NCI-H187 (cell line): ENCODE results near the gene CLEC10A.
"Not testable (repeated sequence)": the region's sequence is repeated elsewhere in the genome, so short reads cannot be mapped to it uniquely, and the experiment has no call there.

Experiments used
- DNase-seq, 2 experiments: peaks; one replicate each; lab custom pipeline; 2025; lab: John Stamatoyannopoulos, UW

CLEC10A gene

GRCh38 chr17:7108560-7108925 is 28.5 kb upstream of the CLEC10A start:
- DNase-seq: no peak

GRCh38 chr17:7107795-7108559 is 27.9 kb upstream of the CLEC10A start:
- no peak for DNase-seq

- DNase-seq: peak; percentile 16 to 54
These were observed 27.1 kb upstream of the CLEC10A start for GRCh38 chr17:7107012-7107754.

GRCh38 chr17:7102421-7102820 is 22.4 kb upstream of the CLEC10A start:
- DNase-seq: no peak

GRCh38 chr17:7101531-7101930 is 21.5 kb upstream of the CLEC10A start:
- no peak for DNase-seq

- DNase-seq: not testable (repeated sequence)
These were observed 20.8 kb upstream of the CLEC10A start for GRCh38 chr17:7100641-7101379.

- DNase-seq: no peak
These were observed 18.9 kb upstream of the CLEC10A start for GRCh38 chr17:7098802-7099459.

- DNase-seq: no peak
These were observed 17.9 kb upstream of the CLEC10A start for GRCh38 chr17:7097940-7098339.

GRCh38 chr17:7095625-7096024 is 15.6 kb upstream of the CLEC10A start:
- DNase-seq: no peak

GRCh38 chr17:7094652-7095019 is 14.6 kb upstream of the CLEC10A start:
- no peak for DNase-seq

GRCh38 chr17:7091311-7092005 is 11.4 kb upstream of the CLEC10A start:
- DNase-seq: not testable (repeated sequence)

GRCh38 chr17:7089570-7089969 is 9.5 kb upstream of the CLEC10A start:
- DNase-seq: not testable (repeated sequence)

GRCh38 chr17:7088442-7088841 is 8.4 kb upstream of the CLEC10A start:
- not testable (repeated sequence) for DNase-seq

- DNase-seq: no peak
These were observed 4.0 kb upstream of the CLEC10A start for GRCh38 chr17:7084088-7084487.

- DNase-seq: no peak
These were observed 3.5 kb upstream of the CLEC10A start for GRCh38 chr17:7083592-7083991.

GRCh38 chr17:7081341-7082062 is 1.5 kb upstream of the CLEC10A start:
- DNase-seq: no peak

- no peak for DNase-seq
These were observed 498 bp upstream of the CLEC10A start for GRCh38 chr17:7080456-7081041.

GRCh38 chr17:7078711-7079110 is 1.3 kb downstream of the CLEC10A start:
- no peak for DNase-seq

GRCh38 chr17:7077911-7078546 is 2.0 kb downstream of the CLEC10A start:
- no peak for DNase-seq

GRCh38 chr17:7074931-7075330 is 5.1 kb downstream of the CLEC10A start:
- no peak for DNase-seq
